Neuron (in vitro differentiated cells): ENCODE data around the gene EML3.
"Not testable (repeated sequence)": the region's sequence is repeated elsewhere in the genome, so short reads cannot be mapped to it uniquely, and the experiment has no call there.

ENCODE experiments used
- H2AFZ ChIP-seq: one replicate; pipeline ENCODE4 v1.6.1; 2013; ENCODE audit warnings: low read depth, mild to moderate bottlenecking, inconsistent platforms, low read length, moderate library complexity
- H3K27me3 ChIP-seq: one replicate; pipeline ENCODE4 v1.6.1; 2013; ENCODE audit warnings: low read length; ENCODE audit not compliant: insufficient read depth
- H3K36me3 ChIP-seq: one replicate; pipeline ENCODE4 v1.6.1; 2013; ENCODE audit warnings: low read length; ENCODE audit not compliant: insufficient read depth
- H3K4me1 ChIP-seq: one replicate; pipeline ENCODE4 v1.6.1; 2013; ENCODE audit warnings: low read length; ENCODE audit not compliant: insufficient read depth
- H3K4me3 ChIP-seq: 2 replicates; pipeline ENCODE4 v1.5.1; 2013; ENCODE audit warnings: mild to moderate bottlenecking, low read length, moderate library complexity
- H3K9me3 ChIP-seq: one replicate; pipeline ENCODE4 v1.6.1; 2013; ENCODE audit warnings: low read length

The EML3 gene

DNA sequence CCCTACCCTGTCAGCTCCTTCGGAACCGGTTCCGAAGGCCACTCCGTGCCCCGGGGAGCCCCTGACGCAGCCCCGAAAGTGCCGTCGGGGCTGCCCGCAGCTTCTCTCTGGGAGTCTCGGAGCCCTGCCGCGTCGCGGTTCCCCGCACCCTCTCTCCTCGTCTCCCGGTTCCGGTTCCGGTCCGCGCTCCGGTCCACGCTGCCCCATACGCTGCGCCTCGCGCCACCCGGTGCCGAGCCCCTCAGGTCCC, 11.5 kb downstream of the EML3 start:
- Histone ChIP-seq H3K36me3 (peaks cover 37% of the 10 kb centered on the region), H2AFZ (peak overlapping the region; percentile 38), H3K4me3 (peak overlapping the region; percentile 83), H3K27me3 (no peaks in the 10 kb centered on the region), H3K9me3 (no peaks in the 10 kb centered on the region), H3K4me1 (peaks cover 34% of the 10 kb centered on the region)

DNA sequence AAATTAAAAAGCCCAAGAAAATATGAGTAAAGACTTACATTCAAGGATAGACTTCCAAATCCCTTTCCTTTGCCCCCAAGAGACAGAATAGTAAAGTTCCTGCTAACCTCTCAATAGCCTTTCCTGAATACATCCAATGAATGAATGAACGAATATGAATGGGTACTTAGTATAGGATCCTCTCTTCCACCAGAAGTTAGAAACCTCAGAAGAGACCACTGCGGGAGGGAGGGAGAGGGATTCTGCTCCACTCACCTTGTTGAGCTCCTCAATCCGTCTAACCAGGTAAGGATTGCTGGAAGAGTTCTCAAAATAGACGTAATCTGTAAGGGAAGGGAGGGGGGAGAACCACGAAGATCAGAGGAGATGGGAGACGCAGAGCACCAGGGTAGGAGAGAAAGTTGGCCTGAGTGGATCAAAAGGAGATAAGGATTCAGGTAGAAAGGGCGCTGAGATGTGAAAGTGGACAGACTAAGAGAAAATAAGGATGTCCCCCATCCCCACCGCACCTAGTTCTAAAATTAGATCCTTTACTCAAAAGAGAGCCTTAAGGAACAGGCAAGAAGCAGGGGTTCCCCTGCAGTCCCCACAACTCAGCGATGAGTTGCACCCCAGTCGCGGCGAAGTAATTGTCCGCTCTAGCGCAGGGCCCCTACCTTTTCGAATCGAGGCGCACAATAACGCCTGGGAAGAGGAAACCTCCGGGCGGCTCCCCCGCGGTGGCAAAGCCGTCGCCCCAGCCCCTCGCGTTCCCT, 12.0 kb downstream of the EML3 start:
- Histone ChIP-seq H2AFZ (peak overlapping the region; percentile 38), H3K36me3 (peaks cover 42% of the 10 kb centered on the region), H3K4me3 (peak overlapping the region; percentile 83), H3K27me3 (no peaks in the 10 kb centered on the region), H3K9me3 (no peaks in the 10 kb centered on the region), H3K4me1 (peaks cover 34% of the 10 kb centered on the region)

DNA sequence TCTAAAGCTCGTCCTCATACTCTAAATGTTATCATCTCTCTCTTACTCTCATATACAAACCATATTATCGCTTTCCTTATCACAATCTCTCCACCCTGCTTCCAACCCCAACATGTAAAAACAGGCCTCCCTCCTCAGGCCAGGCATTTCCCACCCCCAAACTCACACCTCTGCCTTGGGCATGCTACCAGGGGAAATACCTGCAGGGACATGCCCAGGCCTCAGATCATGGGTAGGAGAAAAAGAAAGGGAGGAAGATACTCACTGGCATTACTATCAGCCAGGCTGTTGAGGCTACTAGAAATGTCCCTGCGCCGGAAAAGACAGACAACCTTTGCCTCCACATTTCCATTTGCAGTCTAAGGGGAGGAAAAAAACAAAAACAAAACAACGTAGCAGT, 12.7 kb downstream of the EML3 start:
- no peaks in the 10 kb centered on the region for H3K27me3 ChIP-seq
- peak overlapping the region; percentile 83 for H3K4me3 ChIP-seq
- H3K4me1 ChIP-seq, result peaks cover 31% of the 10 kb centered on the region
- peaks cover 48% of the 10 kb centered on the region for H3K36me3 ChIP-seq
- no peak overlapping the region for H2AFZ ChIP-seq
- no peaks in the 10 kb centered on the region for H3K9me3 ChIP-seq

DNA sequence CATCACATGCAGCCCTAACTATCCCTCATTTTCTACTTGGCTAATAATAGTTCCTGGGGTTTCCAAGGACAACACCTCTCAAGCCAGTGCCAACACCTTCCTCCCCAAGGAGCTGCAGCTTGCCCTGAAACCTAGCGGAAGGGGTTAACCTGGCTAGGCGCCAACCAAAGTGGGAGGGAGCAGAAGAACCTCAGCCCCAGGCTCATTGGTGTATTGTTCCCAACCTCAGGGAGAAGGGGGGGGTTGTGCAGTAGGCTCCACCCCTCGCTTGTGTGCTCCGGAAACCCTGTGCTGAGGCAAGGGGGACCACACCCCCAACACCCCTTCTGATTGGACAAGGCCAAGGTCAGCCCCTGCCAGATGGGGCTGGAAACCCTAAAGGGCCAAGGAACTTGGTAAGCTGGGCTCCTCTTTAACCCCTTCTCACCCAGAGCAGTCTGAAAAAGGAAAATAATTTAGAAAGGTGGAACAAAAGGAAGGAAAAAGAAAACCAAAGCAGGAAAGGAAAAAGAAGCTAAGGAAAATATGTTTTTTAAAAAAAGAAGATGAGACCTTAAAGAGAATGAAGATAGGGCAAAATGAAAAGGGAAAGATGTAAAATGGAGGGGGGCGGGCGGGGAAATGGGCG, 13.4 kb downstream of the EML3 start:
- no peaks in the 10 kb centered on the region for H3K27me3 ChIP-seq
- H3K36me3 ChIP-seq, result peaks cover 55% of the 10 kb centered on the region
- H2AFZ ChIP-seq, result no peak overlapping the region
- peaks cover 24% of the 10 kb centered on the region for H3K4me1 ChIP-seq
- H3K4me3 ChIP-seq, result peak overlapping the region; percentile 83
- no peaks in the 10 kb centered on the region for H3K9me3 ChIP-seq

DNA sequence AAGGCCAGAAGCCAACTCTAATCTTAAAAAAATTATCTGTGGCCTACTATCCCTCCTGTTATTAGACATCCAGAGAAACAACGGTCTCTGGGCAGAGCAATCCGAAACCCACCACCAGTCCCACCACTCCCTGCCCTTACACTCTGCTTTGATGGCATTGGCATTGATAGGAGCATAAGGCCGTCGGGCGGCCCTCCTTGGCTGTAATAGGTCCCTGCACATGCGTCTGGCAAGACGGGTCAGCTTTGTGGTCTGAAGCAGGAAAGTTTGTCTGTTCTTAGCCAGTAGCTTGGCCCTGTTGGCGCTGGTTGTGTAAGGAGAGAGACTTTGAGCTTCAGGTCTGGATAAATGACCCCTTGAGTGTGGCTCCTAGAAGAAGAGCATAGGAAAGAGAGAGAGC, 17.5 kb downstream of the EML3 start:
- H3K9me3 ChIP-seq, result no peaks in the 10 kb centered on the region
- no peak overlapping the region for H3K4me3 ChIP-seq
- peaks cover 31% of the 10 kb centered on the region for H3K4me1 ChIP-seq
- H3K27me3 ChIP-seq, result no peaks in the 10 kb centered on the region
- peaks cover 69% of the 10 kb centered on the region for H3K36me3 ChIP-seq
- H2AFZ ChIP-seq, result no peak overlapping the region

DNA sequence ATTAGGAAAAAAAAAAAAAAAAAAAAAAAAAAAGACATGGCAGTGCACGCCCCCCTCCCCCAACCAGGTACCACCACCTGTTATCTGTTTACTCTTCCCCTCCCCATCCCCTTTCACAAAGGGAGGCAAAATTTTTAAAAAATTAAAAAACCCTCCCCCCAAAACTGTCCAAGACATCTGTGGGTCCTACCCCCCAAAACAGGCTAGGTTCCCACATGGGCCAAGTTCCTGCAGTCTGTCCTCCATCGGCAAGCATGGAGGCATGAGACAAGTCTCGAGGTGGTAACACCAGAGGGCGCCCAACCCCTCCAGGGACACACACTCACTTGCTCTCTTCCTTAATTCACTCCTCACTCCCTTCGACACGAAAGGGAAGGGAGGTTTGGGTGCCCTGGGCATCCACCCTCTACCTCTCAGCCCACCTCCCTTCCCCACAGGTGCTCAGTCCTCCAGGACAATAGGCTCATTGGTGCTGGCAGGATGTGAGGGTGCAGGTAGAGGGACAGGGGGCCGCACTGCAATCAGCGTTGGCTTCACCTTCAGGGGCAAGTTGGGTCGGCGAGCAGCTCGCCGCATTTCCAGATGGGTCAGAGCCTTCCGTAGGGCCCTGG, 19.0 kb downstream of the EML3 start:
- Histone ChIP-seq H3K9me3 (no peaks in the 10 kb centered on the region), H3K27me3 (no peaks in the 10 kb centered on the region), H3K36me3 (peaks cover 57% of the 10 kb centered on the region), H2AFZ (no peak overlapping the region), H3K4me1 (peaks cover 23% of the 10 kb centered on the region), H3K4me3 (no peak overlapping the region)

DNA sequence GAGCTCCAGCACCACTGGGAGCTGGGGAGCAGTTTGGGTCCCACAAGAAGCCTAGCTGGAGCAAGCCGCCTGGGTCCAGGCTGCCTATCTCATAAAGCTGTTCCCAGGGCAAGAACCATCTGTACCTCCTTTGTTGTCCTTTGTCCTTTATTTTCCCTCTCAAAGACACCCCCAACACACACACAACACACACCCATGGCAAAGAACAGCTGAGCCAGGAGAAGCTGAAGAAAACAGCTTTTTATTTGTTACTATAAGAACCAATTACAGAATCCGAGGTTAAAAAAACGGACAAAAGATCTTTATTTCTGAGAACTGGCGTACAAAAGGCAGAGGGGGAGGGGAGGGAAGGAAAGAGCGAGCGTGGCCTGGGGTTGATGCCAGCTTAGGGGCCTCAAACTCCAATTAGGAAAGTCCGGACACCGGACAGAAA, 19.6 kb downstream of the EML3 start:
- Histone ChIP-seq H3K36me3 (peaks cover 54% of the 10 kb centered on the region), H3K4me3 (no peak overlapping the region), H3K4me1 (peaks cover 23% of the 10 kb centered on the region), H3K27me3 (no peaks in the 10 kb centered on the region), H2AFZ (no peak overlapping the region), H3K9me3 (no peaks in the 10 kb centered on the region)

DNA sequence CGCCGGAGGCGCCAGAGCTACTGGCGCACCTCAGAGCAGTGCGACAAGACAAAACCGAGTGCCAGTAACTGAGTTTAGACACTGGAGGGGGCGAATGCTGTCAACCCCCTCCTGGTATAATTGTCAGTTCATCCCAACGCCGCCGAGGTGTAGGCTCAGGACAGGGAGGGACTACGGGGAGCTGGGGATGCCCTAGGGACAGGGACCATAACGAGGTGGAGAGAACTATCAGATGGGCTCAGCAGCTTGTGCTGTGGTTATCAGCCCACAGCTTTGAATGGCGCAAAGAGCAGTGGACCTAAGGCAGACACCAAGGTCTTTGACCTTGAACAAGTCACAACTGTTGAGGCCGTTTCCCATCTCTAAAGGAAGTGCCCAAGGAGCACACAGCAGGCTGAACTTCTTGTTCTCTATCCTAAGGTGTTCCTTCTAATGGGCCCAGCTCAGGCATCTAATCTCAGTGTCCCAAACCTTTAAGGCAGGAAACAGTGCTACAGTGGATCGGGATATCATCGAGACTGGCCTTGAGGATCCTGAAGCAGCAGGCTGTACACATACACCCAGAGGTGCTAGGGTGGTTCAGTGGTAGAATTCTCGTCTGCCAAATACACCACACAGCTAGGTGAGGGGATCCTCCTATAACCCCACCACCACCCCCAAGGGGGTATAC, 20.3 kb downstream of the EML3 start:
- Histone ChIP-seq H3K4me1 (peaks cover 23% of the 10 kb centered on the region), H2AFZ (no peak overlapping the region), H3K36me3 (peaks cover 54% of the 10 kb centered on the region), H3K27me3 (no peaks in the 10 kb centered on the region), H3K9me3 (no peaks in the 10 kb centered on the region), H3K4me3 (peak overlapping the region; percentile 95)

DNA sequence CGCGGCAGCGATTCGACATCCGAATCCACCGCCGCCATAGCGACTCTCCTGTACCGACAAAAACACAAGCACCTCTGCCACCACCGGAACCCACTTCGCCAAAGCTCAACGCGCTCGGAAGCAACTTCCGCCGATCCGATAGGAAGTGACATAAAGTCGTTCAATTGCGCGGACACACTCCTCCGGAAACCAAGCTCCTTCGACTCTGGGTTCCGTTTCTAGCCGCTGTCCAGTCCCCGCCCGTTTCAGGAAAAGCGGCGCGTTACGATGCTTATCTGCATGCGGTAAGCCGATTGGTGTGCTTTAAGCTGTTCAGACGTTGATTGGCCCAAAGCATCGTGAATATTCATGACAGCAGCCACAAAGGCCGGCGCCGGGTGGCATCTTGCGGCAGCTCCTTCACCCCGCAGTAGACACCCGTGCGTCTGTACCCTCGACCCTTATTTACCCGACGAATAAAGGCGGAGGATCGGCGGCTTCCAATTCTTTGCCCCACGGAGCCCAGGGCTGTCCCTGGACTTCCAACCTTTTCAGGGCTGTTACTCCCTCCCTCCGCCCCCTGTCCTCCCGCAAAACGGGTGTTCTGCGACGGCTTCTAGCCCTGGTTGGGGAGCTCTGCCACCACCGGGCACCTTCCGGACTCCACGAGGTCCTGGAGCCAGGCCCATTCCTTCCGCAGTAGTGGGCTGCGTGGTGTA, 21.0 kb downstream of the EML3 start, which contains the start of gene TUT1:
Gene TUT1 (minus strand): TSS at position 76 of the 698 bp plus-strand sequence. CDS start 38 bp downstream, at position 38.
- H2AFZ ChIP-seq, result peak within 1 kb of the TSS; percentile 66
- peaks cover 51% of the 10 kb centered on the region for H3K36me3 ChIP-seq
- H3K4me3 ChIP-seq, result peak within 1 kb of the TSS; percentile 95
- no peaks in the 10 kb centered on the region for H3K9me3 ChIP-seq
- no peaks in the 10 kb centered on the region for H3K27me3 ChIP-seq
- H3K4me1 ChIP-seq, result peaks cover 23% of the 10 kb centered on the region

DNA sequence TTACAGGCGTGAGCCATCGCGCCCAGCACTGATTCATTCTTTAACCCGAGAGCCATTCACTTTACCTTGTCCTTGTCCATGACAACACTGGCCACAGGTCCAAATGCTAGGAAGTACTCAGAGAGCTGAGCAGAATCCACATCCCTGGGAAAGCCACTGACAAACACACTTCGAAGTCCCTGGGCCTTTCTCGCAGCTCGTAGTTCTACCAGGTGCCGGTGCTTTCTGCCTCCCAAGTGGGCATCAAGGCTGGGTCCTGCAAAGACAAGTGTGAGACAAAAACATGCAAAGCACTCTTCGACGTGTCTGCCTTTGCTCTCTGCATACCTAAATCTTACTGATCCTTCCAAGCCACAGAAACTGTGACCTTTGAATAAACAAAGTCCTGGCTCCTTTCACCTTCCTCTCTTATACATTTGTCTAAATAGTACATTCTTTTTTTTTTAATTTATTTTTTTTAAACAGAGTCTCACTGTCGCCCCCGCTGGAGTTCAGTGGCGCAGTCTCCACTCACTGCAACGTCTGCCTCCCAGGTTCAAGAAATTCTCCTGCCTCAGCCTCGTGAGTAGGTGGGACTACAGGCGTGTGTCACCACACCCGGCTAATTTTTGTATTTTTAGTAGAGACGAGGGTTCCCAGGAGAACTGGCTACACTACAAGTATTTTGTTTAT, 23.5 kb downstream of the EML3 start:
- H3K4me1 ChIP-seq, result peaks cover 23% of the 10 kb centered on the region
- H3K36me3 ChIP-seq, result peaks cover 37% of the 10 kb centered on the region
- H3K4me3 ChIP-seq, result no peak overlapping the region
- H2AFZ ChIP-seq, result no peak overlapping the region
- no peaks in the 10 kb centered on the region for H3K27me3 ChIP-seq
- H3K9me3 ChIP-seq, result no peaks in the 10 kb centered on the region

DNA sequence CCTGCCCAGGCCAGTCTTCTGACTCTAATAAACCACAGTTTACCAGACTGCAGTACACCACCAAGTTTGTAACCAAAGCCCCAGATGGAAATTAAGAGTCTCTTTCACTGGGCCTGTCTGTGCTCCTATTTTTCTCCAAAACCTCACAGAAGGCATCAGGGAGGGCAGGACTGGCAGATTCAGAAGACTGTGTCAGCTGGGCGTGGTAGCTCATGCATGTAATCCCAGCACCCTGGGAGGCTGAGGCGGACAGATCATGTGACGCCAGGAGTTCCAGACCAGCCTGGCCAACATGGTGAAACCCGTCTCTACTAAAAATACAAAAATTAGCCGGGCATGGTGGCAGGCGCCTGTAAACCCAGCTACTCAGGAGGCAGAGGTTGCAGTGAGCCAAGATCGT, 27.2 kb downstream of the EML3 start:
- H3K9me3 ChIP-seq, H2AFZ ChIP-seq, H3K27me3 ChIP-seq, H3K4me1 ChIP-seq, H3K4me3 ChIP-seq: not testable (repeated sequence)
- peaks cover 46% of the 10 kb centered on the region for H3K36me3 ChIP-seq

DNA sequence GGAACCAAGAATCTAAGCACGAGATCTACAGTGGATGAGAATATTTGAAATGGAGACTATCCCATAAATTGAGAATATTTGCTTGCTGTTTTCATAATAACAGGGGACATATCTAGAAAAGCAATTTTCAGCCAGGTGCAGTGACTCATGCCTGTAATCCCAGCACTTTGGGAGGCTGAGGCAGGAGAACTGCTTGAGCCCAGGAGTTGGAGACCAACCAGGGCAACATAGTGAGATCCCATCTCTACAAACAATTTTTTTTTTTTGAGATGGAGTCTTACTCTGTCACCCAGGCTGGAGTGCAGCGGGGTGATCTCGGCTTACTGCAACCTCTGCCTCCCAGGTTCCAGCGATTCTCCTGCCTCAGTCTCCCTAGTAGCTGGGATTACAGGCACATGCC, 30.8 kb downstream of the EML3 start:
- H3K36me3 ChIP-seq, result peaks cover 50% of the 10 kb centered on the region
- H3K4me1 ChIP-seq, H2AFZ ChIP-seq, H3K27me3 ChIP-seq, H3K4me3 ChIP-seq, H3K9me3 ChIP-seq: not testable (repeated sequence)
